Endothelial cell of umbilical vein (primary cell): ENCODE data around the gene PRKCG. TPM values are rescaled to one million over a fixed set of nuclear protein-coding genes. Genes with fewer than 3 reads are reported as not detected.

Source experiments
- BruUV-seq: library from RNA; stranded (reverse); fragments of 400-500 nt; replicated peaks from 2 replicates; lab custom pipeline; 2021; lab: Mats Ljungman, UMichigan
- CTCF ChIA-PET: fragments of 300-600, 350-600 bp; sonication (Branson Sonifier 250); formaldehyde crosslinking; loops from one replicate; lab custom pipeline; 2021; ENCODE audit warnings: antibody characterized with exemption, inconsistent platforms; lab: Charles Lee
- POLR2A ChIA-PET: fragments of 300-600, 350-600 bp; sonication (Branson Sonifier 250); formaldehyde crosslinking; loops from one replicate; lab custom pipeline; 2021; ENCODE audit warnings: antibody characterized with exemption, inconsistent platforms; lab: Charles Lee
- DNase-seq: peaks from one replicate; pipeline ENCODE4 v3.0.0-alpha.2; 2011; ENCODE audit warnings: low read depth, low spot score
- FAIRE-seq: peaks from 2 replicates; lab custom pipeline; 2011; peaks lifted over from hg19 to GRCh38; lab: Jason Lieb, UNC
- H2AFZ ChIP-seq: 2 replicates; pipeline ENCODE4 v1.6.0; 2012; ENCODE audit warnings: low read depth, low read length, control low read depth, inconsistent platforms
- H3K27ac ChIP-seq: 2 replicates; pipeline ENCODE4 v1.5.1; 2011; ENCODE audit warnings: low read depth, mild to moderate bottlenecking, control low read depth, low read length, moderate library complexity; ENCODE audit not compliant: insufficient read depth
- H3K27me3 ChIP-seq, 2 experiments: 2 replicates each; pipeline versions ENCODE4 v1.6.0 to v1.6.1; 2011; ENCODE audit warnings: low read length in 2 of 2, mixed read lengths in 1 of 2; ENCODE audit not compliant: control insufficient read depth in 2 of 2, insufficient read depth in 2 of 2
- H3K36me3 ChIP-seq, 2 experiments: 2 replicates in 1 of 2; 3 replicates in 1 of 2; pipeline ENCODE4 v1.5.1; 2011; ENCODE audit warnings: low read length in 2 of 2, mild to moderate bottlenecking in 1 of 2, moderate library complexity in 1 of 2; ENCODE audit not compliant: control insufficient read depth in 2 of 2, insufficient read depth in 2 of 2; ENCODE audit errors: extremely low read depth in 1 of 2
- H3K4me1 ChIP-seq: 3 replicates; pipeline ENCODE4 v1.5.1; 2011; ENCODE audit warnings: mild to moderate bottlenecking, low read length; ENCODE audit not compliant: control insufficient read depth, insufficient read depth; ENCODE audit errors: extremely low read depth
- H3K4me2 ChIP-seq: 2 replicates; pipeline ENCODE4 v1.6.1; 2011; ENCODE audit warnings: low read length, control low read depth, mixed read lengths; ENCODE audit not compliant: insufficient read depth
- H3K4me3 ChIP-seq, 3 experiments: fragments of 200-600 bp in 1 of 3; sonication (generic), shearing (Covaris generic) in 1 of 3; replicated peaks in 1 of 3; 2 replicates each; pipeline ENCODE4 v1.5.1; 2011 to 2016; ENCODE audit warnings: control low read depth in 3 of 3, low read length in 3 of 3, mild to moderate bottlenecking in 2 of 3, inconsistent platforms in 1 of 3, low read depth in 1 of 3, moderate library complexity in 1 of 3; ENCODE audit not compliant: insufficient read depth in 1 of 3
- H3K79me2 ChIP-seq: 2 replicates; pipeline ENCODE4 v1.6.0; 2012; ENCODE audit warnings: low read length, inconsistent platforms; ENCODE audit not compliant: control insufficient read depth, insufficient read depth
- H3K9ac ChIP-seq: replicated peaks from 2 replicates; pipeline ENCODE3; 2011; ENCODE audit warnings: low read length, control low read depth; ENCODE audit not compliant: insufficient read depth; ENCODE audit errors: extremely low read depth
- H3K9me1 ChIP-seq: replicated peaks from 3 replicates; pipeline ENCODE4 v1.6.0; 2011; ENCODE audit warnings: mild to moderate bottlenecking, low read length; ENCODE audit not compliant: control insufficient read depth, insufficient read depth; ENCODE audit errors: extremely low read depth
- H3K9me3 ChIP-seq: replicated peaks from 2 replicates; pipeline ENCODE4 v1.5.1; 2012; ENCODE audit warnings: low read length, inconsistent platforms; ENCODE audit not compliant: control insufficient read depth, insufficient read depth
- H4K20me1 ChIP-seq: replicated peaks from 2 replicates; pipeline ENCODE3; 2011; ENCODE audit warnings: mild to moderate bottlenecking, low read length; ENCODE audit not compliant: control insufficient read depth, insufficient read depth; ENCODE audit errors: extremely low read depth
- EZH2 ChIP-seq: IDR thresholded peaks from 2 replicates; pipeline ENCODE4 v1.6.1; 2012; ENCODE audit warnings: borderline replicate concordance, low read depth, mild to moderate bottlenecking, moderate library complexity, low read length, inconsistent platforms; ENCODE audit not compliant: severe bottlenecking
- FOS ChIP-seq: IDR thresholded peaks from 2 replicates; pipeline ENCODE4 v1.6.1; 2011; ENCODE audit warnings: mild to moderate bottlenecking, low read length, moderate library complexity, borderline replicate concordance; ENCODE audit not compliant: insufficient read depth
- GATA2 ChIP-seq: IDR thresholded peaks from 2 replicates; pipeline ENCODE4 v1.7.0; 2011; ENCODE audit warnings: low read depth, mild to moderate bottlenecking, moderate library complexity, mixed read lengths, low read length; ENCODE audit not compliant: insufficient read length, insufficient read depth
- JUN ChIP-seq: IDR thresholded peaks from 2 replicates; pipeline ENCODE4 v1.6.1; 2011; ENCODE audit warnings: borderline replicate concordance, low read depth; ENCODE audit not compliant: insufficient read length, insufficient read depth
- POLR2A ChIP-seq: IDR thresholded peaks from 2 replicates; pipeline ENCODE4 v1.6.1; 2012; ENCODE audit warnings: low read depth, mild to moderate bottlenecking, control low read depth, low read length
- POLR2AphosphoS5 ChIP-seq: IDR thresholded peaks from 2 replicates; pipeline ENCODE4 v1.6.1; 2012; ENCODE audit warnings: low read depth, mild to moderate bottlenecking, control low read depth, low read length, moderate library complexity; ENCODE audit not compliant: insufficient read depth
- dilution Hi-C: fragments of 300-500 bp; cut with MboI; formaldehyde crosslinking; loops from one replicate; pipeline ENCODE4 v1.15.0; 2019; ENCODE audit warnings: low sequenced_read_pairs; ENCODE audit not compliant: extremely low pct_ligation_motif_present
- intact Hi-C: fragments of 100-400 bp; cut with micrococcal nuclease; formaldehyde crosslinking; loops from one replicate; pipeline ENCODE4 v1.10.0; 2022
- polyA plus RNA-seq, 4 experiments: library from polyadenylated mRNA; depleted of rRNA in 3 of 4; stranded (reverse) in 3 of 4; unstranded in 1 of 4; fragments of >200 nt; gene quantifications; 2 replicates each; pipeline versions ENCODE4 v1.2.1 to v1.2.3, GENCODE V29; 2011 to 2012; ENCODE audit warnings: missing spikeins in 1 of 4
- total RNA-seq: library from RNA; stranded (reverse); gene quantifications from 2 replicates; pipeline ENCODE4 v1.2.3, GENCODE V29; 2021

The PRKCG gene
- total and polyA plus RNA-seq, 2 donors (not counting 3 experiments of a cell fraction or from before 2014, with no cell fraction given) = 0.07 TPM; not detected in 1

DNA sequence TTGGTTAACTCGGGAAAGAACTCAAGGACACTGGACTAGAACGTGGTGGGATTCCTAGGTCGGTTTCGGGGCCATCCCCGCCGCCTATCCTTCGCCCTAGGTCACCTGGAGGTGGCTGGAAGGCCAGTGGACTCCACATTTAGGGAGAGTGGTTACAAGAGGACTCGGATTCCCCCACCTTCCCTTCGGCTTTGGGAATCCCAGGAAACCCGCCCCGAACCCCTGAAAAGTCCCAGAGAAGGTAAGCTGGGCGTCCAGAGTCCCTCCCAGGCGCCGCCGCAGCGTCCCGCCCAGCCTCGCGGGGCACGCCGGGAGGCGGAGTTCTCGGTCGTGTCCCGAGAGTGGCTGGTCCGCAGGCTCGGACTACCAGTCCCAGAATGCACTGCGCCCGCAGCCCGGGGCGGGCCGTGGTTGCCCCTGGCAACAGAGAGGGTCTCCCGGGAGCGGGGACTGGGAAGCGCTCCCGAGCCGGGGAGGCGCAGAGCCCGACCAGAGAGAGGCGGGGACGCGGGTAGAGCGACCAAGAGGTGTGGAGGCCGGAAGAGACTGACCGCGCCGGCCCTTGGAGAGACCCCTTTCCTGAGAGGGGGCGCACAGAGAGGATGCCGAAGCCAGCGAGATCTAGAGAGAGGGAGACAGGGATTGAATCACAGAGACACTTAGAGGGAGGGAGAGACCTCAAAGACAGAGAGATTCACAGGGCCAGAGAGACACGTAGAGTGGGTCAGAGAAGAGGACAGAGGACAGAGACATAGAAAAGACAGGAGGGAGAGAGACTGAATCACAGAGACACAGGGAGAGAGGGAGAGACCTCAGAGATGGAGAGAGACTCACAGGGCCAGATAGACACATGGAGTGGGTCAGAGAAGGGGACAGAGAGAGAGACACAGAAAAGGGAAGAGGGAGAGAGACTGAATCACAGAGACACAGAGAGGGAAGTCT, 2.6 kb upstream of the PRKCG start:
- FAIRE-seq (peak; percentile 89), DNase-seq (peak; percentile 91)
- H3K9ac ChIP-seq = peak overlapping the region; percentile 49
- H3K4me1 ChIP-seq = peaks cover 17% of the 10 kb centered on the region
- no peaks in the 10 kb centered on the region for H3K9me3 ChIP-seq
- no peaks in the 10 kb centered on the region for H3K79me2 ChIP-seq
- POLR2A ChIA-PET = interaction anchor here (0.6 to 1.8 kb wide), 3 partner anchors 9 to 52 kb away, joined by 3 to 5 read pairs (median 3); partner anchors contain the start of gene MYADM
- no peaks in the 10 kb centered on the region for H3K9me1 ChIP-seq
- no peaks in the 10 kb centered on the region for H4K20me1 ChIP-seq
- peak overlapping the region; percentile 80 for H3K4me2 ChIP-seq
- H3K4me3 ChIP-seq = peak overlapping the region; percentile 36 to 75 (median 56)
- intact Hi-C loops (loop anchor here (1.0 kb wide), 2 partner anchors 12 to 37 kb away; partner anchors contain the start of gene MYADM), dilution Hi-C loops (no loop called here)
- peaks cover 0 to 3% of the 10 kb centered on the region in 2 experiments for H3K36me3 ChIP-seq
- no peak for TF ChIP-seq JUN
- TF ChIP-seq POLR2A = peak; percentile 44
- no peak for TF ChIP-seq FOS
- no peak for TF ChIP-seq EZH2
- peak; percentile 32 for TF ChIP-seq POLR2AphosphoS5
- TF ChIP-seq GATA2 = no peak
- peak overlapping the region; percentile 86 for H2AFZ ChIP-seq
- H3K27ac ChIP-seq = no peak overlapping the region
- CTCF ChIA-PET = interaction anchor here (1.0 to 2.1 kb wide), 8 partner anchors 9 to 151 kb away, joined by 3 to 11 read pairs (median 5); partner anchors contain the start of gene MYADM
- peaks cover 33 to 37% of the 10 kb centered on the region in 2 experiments for H3K27me3 ChIP-seq
- BruUV-seq = no TSS peak
